NB4 (cell line): ENCODE data around the gene COL4A6.

ENCODE experiments used
- CTCF ChIP-seq: IDR thresholded peaks from one replicate; pipeline ENCODE4 v1.5.1; 2012; ENCODE audit warnings: low read depth, low read length
- MAX ChIP-seq: IDR thresholded peaks from 2 replicates; pipeline ENCODE4 v1.6.1; 2011; ENCODE audit warnings: low read depth, low read length
- POLR2A ChIP-seq: IDR thresholded peaks from 2 replicates; pipeline ENCODE4 v1.6.1; 2011; ENCODE audit warnings: mild to moderate bottlenecking; ENCODE audit not compliant: insufficient read length; ENCODE audit errors: extremely low read depth

- TF ChIP-seq CTCF (no peak), MAX (peak; percentile 16; the same call in 1 of the 2 replicates), POLR2A (no peak)
Measured at GRCh38 chrX:108268434-108269080, 169.7 kb downstream of the COL4A6 start.
